ENCODE results near the gene USP6NL.

Gene USP6NL

DNA sequence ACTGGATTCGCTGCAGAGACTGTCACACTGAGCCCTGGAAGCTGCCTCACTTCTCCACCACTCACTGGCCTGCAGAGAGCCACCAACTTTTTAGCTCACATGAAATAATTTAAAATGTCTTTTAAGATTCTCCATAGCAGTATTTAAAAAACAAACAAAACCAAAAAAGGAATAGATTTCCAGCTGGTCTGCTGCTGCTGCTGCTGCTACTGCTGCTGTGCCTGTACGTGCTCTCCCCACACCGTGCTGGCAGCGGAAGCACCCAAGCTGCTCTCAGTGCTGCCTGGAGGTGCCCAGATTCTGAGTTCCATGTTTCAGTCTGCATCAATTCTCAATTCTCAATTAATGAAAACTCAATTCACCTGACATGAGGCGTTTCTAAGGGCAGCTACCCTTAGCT, 146.0 kb downstream of the USP6NL start:
- Histone ChIP-seq H3K9me3 (ENCODE audit: control insufficient read depth, low read depth, low read length) (no peaks in the 10 kb centered on the region), H3K27me3 (ENCODE audit: control insufficient read depth, insufficient read depth, low read length) (no peaks in the 10 kb centered on the region), H3K9ac (ENCODE audit: low read length) (no peak overlapping the region), H3K36me3 (ENCODE audit: control insufficient read depth, low read depth, low read length) (peaks cover 33% of the 10 kb centered on the region), H3K4me3 (ENCODE audit: low read length) (no peak overlapping the region), H3K27ac (ENCODE audit: low read length) (no peak overlapping the region), H3K4me1 (ENCODE audit: control insufficient read depth, low read depth, low read length) (peaks cover 23% of the 10 kb centered on the region)

DNA sequence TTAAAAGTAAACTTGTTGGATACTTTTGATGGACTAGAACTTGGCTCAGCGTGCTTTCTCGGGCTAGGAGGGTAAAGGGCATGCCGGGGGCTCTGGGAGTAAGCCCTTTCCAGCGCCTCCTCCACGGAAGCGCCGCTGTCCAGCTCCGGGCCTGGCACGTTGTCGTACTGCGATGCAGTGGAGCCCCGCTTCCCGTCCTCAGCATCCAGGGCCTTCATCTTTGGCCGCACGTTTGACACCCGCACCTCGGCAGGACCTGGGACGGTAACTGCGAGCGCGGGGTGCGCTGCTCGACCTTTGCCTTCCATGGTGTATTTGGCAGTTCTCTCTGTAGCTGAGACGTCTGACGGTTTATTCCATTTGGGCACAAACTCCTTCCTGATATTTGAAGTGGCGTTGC, 148.3 kb downstream of the USP6NL start:
- H3K9ac ChIP-seq (ENCODE audit: low read length): no peak overlapping the region

DNA sequence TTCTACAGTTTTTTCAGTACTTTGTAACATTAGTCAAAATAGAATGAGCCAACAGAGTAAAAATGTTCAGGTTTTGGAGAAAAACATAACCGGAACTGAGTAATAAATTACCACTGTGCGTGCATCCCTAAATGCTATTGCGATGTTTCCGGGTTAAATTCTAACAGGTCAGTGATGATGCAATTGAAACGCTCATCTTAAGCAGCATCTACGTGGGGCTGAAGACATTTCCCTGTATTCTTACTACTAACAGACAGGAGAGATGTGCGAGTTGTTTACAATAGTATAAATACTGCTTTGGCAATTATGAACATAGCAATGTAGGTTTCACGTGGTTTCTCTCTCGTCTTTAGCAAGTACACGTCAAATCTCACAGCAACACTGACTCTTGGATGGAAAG, 149.4 kb downstream of the USP6NL start:
- no peak overlapping the region for H3K9ac ChIP-seq (ENCODE audit: low read length)
- H3K4me3 ChIP-seq (ENCODE audit: low read length): no peak overlapping the region
- H3K36me3 ChIP-seq (ENCODE audit: control insufficient read depth, low read depth, low read length): peaks cover 33% of the 10 kb centered on the region
- no peaks in the 10 kb centered on the region for H3K27me3 ChIP-seq (ENCODE audit: control insufficient read depth, insufficient read depth, low read length)
- H3K9me3 ChIP-seq (ENCODE audit: control insufficient read depth, low read depth, low read length): no peaks in the 10 kb centered on the region
- no peak overlapping the region for H3K27ac ChIP-seq (ENCODE audit: low read length)
- H3K4me1 ChIP-seq (ENCODE audit: control insufficient read depth, low read depth, low read length): no peaks in the 10 kb centered on the region

More for the DNA sequence above, 148.3 kb downstream of the USP6NL start:
- H3K27ac ChIP-seq (ENCODE audit: low read length): no peak overlapping the region
- no peaks in the 10 kb centered on the region for H3K9me3 ChIP-seq (ENCODE audit: control insufficient read depth, low read depth, low read length)
- H3K4me3 ChIP-seq (ENCODE audit: low read length): no peak overlapping the region
- H3K27me3 ChIP-seq (ENCODE audit: control insufficient read depth, insufficient read depth, low read length): no peaks in the 10 kb centered on the region
- H3K36me3 ChIP-seq (ENCODE audit: control insufficient read depth, low read depth, low read length): peaks cover 33% of the 10 kb centered on the region
- peaks cover 2% of the 10 kb centered on the region for H3K4me1 ChIP-seq (ENCODE audit: control insufficient read depth, low read depth, low read length)

DNA sequence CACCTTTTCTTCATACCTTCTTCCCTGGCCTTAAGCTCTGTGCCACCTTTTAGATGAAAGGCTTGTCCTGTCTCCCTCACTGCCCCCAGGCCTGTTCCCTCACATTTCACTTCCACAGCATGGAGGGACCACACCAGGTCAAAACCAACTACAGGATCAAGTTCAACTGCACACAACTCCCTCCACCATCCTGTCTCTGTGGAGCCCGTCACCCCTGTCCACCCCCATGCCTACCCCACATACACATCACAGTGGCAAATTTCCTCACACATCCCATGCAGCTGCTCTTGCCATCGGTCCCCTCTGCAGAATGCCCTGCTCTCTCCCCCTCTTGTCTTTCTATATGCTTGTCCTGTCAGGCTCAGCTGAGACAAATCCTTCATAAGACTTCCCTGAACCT, 154.1 kb downstream of the USP6NL start:
- no peaks in the 10 kb centered on the region for H3K9me3 ChIP-seq (ENCODE audit: control insufficient read depth, low read depth, low read length)
- peaks cover 3% of the 10 kb centered on the region for H3K4me1 ChIP-seq (ENCODE audit: control insufficient read depth, low read depth, low read length)
- H3K27me3 ChIP-seq (ENCODE audit: control insufficient read depth, insufficient read depth, low read length): no peaks in the 10 kb centered on the region
- H3K9ac ChIP-seq (ENCODE audit: low read length): no peak overlapping the region
- H3K36me3 ChIP-seq (ENCODE audit: control insufficient read depth, low read depth, low read length): peaks cover 11% of the 10 kb centered on the region
- H3K4me3 ChIP-seq (ENCODE audit: low read length): no peak overlapping the region
- H3K27ac ChIP-seq (ENCODE audit: low read length): no peak overlapping the region

DNA sequence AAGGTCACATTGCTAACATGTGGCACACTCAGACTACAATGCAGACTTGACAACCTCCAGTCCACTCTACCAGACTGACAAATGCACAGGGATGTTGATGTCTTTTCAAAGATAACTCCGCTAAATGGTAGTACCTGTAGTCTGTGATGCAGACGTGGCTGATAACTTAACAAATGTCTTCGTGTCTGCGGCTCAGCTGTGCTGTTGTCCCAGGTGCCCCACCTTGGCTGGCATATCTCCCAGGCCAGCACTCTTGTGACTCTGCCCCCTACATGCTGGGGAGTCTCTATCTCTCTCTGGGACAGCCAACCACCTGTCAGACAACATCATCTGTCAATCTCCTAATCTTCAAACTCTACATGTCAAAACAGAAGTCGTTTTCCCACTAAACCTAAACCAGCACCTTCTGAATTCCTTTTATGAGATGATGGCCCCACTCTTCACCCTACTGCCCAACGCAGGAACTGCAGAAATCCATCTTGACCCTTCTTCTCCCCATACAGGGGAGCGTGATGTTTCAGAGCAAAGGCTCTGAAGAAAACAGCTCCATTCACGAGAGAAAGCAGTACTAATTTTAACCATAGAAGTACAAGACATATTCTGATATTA, 156.4 kb downstream of the USP6NL start:
- Histone ChIP-seq H3K4me1 (ENCODE audit: control insufficient read depth, low read depth, low read length) (peaks cover 3% of the 10 kb centered on the region), H3K36me3 (ENCODE audit: control insufficient read depth, low read depth, low read length) (no peaks in the 10 kb centered on the region), H3K27me3 (ENCODE audit: control insufficient read depth, insufficient read depth, low read length) (no peaks in the 10 kb centered on the region), H3K9ac (ENCODE audit: low read length) (no peak overlapping the region), H3K4me3 (ENCODE audit: low read length) (no peak overlapping the region), H3K27ac (ENCODE audit: low read length) (no peak overlapping the region), H3K9me3 (ENCODE audit: control insufficient read depth, low read depth, low read length) (no peaks in the 10 kb centered on the region)

DNA sequence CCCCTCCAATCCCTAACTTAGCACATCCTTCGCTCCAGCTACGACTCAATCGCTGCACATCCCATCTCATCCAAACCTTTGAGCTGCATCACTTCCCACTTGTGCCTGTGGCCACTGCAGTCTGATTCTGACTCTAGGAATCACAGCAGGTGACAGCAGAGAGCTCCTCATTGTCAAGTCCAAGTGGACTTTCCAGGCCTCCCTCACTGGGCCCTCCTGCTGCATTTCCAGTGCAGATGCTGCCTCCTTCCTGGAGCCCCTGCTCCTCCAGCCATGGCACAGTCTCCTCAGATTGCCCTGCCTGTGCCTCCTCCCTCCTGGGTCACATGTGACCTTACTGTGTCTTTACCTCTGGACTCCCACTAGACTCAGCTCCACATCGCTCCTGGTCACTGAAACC, 157.3 kb downstream of the USP6NL start:
- Histone ChIP-seq H3K9ac (ENCODE audit: low read length) (no peak overlapping the region), H3K9me3 (ENCODE audit: control insufficient read depth, low read depth, low read length) (no peaks in the 10 kb centered on the region), H3K27me3 (ENCODE audit: control insufficient read depth, insufficient read depth, low read length) (no peaks in the 10 kb centered on the region), H3K36me3 (ENCODE audit: control insufficient read depth, low read depth, low read length) (no peaks in the 10 kb centered on the region), H3K27ac (ENCODE audit: low read length) (no peak overlapping the region), H3K4me3 (ENCODE audit: low read length) (no peak overlapping the region), H3K4me1 (ENCODE audit: control insufficient read depth, low read depth, low read length) (peaks cover 3% of the 10 kb centered on the region)

DNA sequence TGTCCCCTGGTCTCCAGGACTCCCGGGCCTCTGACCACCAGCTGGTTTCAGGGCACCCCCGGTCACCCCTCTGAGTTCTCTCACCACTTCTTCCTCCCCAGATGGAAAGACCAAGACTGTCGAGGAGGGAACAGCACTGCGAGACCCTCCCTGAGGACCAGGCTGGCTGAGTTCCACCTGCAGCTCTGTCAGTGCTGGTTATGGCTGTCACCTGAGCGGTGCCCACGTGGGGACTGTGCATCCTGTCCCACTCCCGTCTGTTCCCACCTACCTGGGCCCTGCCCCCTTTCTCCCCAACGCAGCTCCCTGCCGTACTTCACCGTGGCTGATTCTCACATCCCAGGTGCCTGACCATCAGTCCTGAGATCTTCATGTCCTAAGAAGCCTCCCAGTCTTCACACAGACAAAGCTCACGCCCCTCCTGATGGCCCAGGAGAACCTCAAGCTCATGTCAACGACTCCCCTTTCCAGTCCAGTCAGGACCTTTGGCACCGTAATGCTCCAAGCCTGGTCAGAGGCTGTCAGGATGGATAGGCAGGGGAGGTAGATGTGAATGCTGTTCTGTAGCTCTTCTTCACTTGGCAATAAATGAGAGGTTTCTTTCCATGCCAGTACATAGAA, 159.7 kb downstream of the USP6NL start:
- Histone ChIP-seq H3K27me3 (ENCODE audit: control insufficient read depth, insufficient read depth, low read length) (no peaks in the 10 kb centered on the region), H3K9ac (ENCODE audit: low read length) (no peak overlapping the region), H3K36me3 (ENCODE audit: control insufficient read depth, low read depth, low read length) (no peaks in the 10 kb centered on the region), H3K9me3 (ENCODE audit: control insufficient read depth, low read depth, low read length) (no peaks in the 10 kb centered on the region), H3K4me1 (ENCODE audit: control insufficient read depth, low read depth, low read length) (peaks cover 3% of the 10 kb centered on the region), H3K4me3 (ENCODE audit: low read length) (no peak overlapping the region), H3K27ac (ENCODE audit: low read length) (no peak overlapping the region)

DNA sequence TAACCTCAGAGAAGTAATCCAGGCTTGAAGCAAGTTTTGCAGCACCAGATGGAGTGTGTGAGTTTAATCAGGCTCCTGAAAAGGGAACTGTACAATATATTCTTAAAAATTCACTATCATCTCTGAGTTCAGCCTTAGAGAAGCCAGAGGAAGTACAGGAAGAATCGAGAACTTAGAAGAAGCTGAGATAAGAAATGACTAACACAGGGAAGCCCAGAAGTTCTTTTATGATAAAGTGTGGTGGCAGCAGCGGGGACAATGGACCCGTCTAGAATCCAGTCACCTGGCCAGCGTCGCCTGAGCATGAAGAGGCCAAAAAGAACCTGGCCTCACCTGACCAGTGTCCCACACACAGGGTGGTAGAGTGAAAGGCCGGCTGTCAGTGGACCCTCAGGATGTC, 161.0 kb downstream of the USP6NL start:
- H3K27ac ChIP-seq (ENCODE audit: low read length): no peak overlapping the region
- no peaks in the 10 kb centered on the region for H3K36me3 ChIP-seq (ENCODE audit: control insufficient read depth, low read depth, low read length)
- H3K9ac ChIP-seq (ENCODE audit: low read length): no peak overlapping the region
- H3K27me3 ChIP-seq (ENCODE audit: control insufficient read depth, insufficient read depth, low read length): no peaks in the 10 kb centered on the region
- no peak overlapping the region for H3K4me3 ChIP-seq (ENCODE audit: low read length)
- H3K4me1 ChIP-seq (ENCODE audit: control insufficient read depth, low read depth, low read length): peaks cover 3% of the 10 kb centered on the region
- H3K9me3 ChIP-seq (ENCODE audit: control insufficient read depth, low read depth, low read length): no peaks in the 10 kb centered on the region

DNA sequence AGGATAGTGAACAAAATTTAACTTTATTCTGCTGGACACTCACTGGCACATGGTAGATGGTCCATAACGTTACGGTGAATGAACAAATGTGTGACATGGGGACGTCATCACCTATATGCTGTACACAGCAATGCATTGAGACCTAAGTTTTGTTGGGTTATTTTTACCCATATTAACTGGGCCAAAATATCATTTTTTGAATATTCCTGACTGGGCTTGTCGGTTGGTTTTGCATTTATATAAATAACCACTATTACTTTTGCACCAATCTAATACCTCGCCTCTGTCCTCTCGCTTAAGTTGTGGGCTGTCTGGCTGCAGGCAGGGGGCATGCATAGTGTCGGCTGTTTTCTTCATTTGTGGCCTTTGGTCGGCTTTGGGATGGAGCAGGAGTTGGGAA, 161.7 kb downstream of the USP6NL start:
- Histone ChIP-seq H3K9ac (ENCODE audit: low read length) (no peak overlapping the region), H3K27me3 (ENCODE audit: control insufficient read depth, insufficient read depth, low read length) (no peaks in the 10 kb centered on the region), H3K9me3 (ENCODE audit: control insufficient read depth, low read depth, low read length) (no peaks in the 10 kb centered on the region), H3K36me3 (ENCODE audit: control insufficient read depth, low read depth, low read length) (no peaks in the 10 kb centered on the region), H3K4me1 (ENCODE audit: control insufficient read depth, low read depth, low read length) (peaks cover 3% of the 10 kb centered on the region), H3K27ac (ENCODE audit: low read length) (no peak overlapping the region), H3K4me3 (ENCODE audit: low read length) (no peak overlapping the region)

DNA sequence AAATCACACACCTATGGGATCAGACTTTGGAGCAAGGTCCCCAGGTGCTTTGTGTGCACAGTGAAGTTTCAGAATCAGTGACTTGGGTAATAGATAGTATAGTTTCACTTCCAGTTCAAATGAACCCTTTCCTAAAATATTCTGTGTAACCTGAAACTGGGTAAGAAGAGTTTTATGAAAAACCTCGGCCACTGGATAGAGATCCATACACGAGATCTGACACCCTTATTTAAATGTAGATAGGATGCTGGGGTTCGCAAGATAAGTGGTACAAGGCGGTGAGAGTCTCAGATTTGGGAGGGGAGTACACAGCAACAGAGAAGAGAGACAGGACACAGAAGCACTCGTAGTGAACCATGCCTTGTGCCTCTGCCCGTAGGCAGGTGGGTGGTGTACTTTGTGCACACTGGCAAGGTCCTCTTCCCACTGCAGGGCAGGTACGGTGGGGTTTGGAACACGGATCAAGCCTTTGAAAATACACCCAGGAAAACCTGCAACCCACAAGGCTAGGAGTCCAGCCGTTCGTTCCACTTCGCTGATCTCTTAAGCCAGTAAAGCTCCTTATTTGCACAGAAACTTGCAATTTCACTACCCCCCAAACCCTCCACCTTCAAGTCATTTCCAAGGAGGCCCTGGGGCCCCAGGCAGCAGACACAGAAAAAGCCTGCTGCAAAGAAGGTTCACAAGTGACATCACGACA, 162.8 kb downstream of the USP6NL start:
- no peaks in the 10 kb centered on the region for H3K9me3 ChIP-seq (ENCODE audit: control insufficient read depth, low read depth, low read length)
- no peaks in the 10 kb centered on the region for H3K36me3 ChIP-seq (ENCODE audit: control insufficient read depth, low read depth, low read length)
- H3K27me3 ChIP-seq (ENCODE audit: control insufficient read depth, insufficient read depth, low read length): no peaks in the 10 kb centered on the region
- no peak overlapping the region for H3K4me3 ChIP-seq (ENCODE audit: low read length)
- H3K9ac ChIP-seq (ENCODE audit: low read length): no peak overlapping the region
- H3K4me1 ChIP-seq (ENCODE audit: control insufficient read depth, low read depth, low read length): no peaks in the 10 kb centered on the region
- H3K27ac ChIP-seq (ENCODE audit: low read length): no peak overlapping the region

DNA sequence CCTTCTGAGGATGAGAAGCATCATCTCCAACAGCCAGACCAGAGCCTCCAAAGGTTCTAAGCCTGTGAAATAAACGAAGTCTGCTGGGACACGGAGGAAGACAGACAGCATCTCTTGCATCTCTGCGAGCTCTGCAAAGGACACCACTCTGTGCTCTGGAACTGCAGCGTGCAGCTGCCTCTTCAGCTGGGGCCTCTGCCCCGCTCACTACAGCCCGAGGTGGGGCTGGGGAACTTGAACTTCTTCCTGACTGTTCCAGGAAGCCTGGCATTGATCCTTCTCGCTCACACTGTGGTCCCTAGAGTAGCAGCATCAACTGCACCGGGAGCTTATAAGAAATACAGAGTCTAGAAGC, 163.3 kb downstream of the USP6NL start:
- no peaks in the 10 kb centered on the region for H3K4me1 ChIP-seq (ENCODE audit: control insufficient read depth, low read depth, low read length)
- H3K4me3 ChIP-seq (ENCODE audit: low read length): no peak overlapping the region
- no peaks in the 10 kb centered on the region for H3K36me3 ChIP-seq (ENCODE audit: control insufficient read depth, low read depth, low read length)
- H3K9ac ChIP-seq (ENCODE audit: low read length): no peak overlapping the region
- no peaks in the 10 kb centered on the region for H3K27me3 ChIP-seq (ENCODE audit: control insufficient read depth, insufficient read depth, low read length)
- no peak overlapping the region for H3K27ac ChIP-seq (ENCODE audit: low read length)
- H3K9me3 ChIP-seq (ENCODE audit: control insufficient read depth, low read depth, low read length): no peaks in the 10 kb centered on the region

DNA sequence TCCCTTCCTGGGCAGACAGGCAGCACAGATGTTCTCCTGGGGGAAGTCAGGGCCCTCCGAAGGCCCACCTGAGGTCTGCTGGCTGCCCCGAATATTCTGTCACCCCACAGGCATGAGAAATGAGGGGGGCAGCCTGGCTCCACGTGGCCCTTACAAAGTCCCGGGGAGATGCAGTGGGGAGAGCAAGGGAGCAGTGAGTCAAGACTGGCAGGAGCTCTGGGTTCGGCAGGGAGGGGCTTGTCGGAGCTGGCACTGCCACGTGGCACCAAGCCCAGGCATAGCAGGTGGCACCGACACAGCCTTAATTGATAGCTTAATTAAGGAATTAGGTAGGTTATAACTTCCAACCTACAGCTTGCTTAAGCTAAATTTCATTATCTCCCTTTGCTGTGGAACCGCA, 163.9 kb downstream of the USP6NL start:
- Histone ChIP-seq H3K9ac (ENCODE audit: low read length) (no peak overlapping the region), H3K9me3 (ENCODE audit: control insufficient read depth, low read depth, low read length) (no peaks in the 10 kb centered on the region), H3K4me3 (ENCODE audit: low read length) (no peak overlapping the region), H3K27me3 (ENCODE audit: control insufficient read depth, insufficient read depth, low read length) (no peaks in the 10 kb centered on the region), H3K4me1 (ENCODE audit: control insufficient read depth, low read depth, low read length) (no peaks in the 10 kb centered on the region), H3K27ac (ENCODE audit: low read length) (no peak overlapping the region), H3K36me3 (ENCODE audit: control insufficient read depth, low read depth, low read length) (no peaks in the 10 kb centered on the region)

All from iPS-18a (cell line).